ENCODE data around the gene CENPO. TPM values are rescaled to one million over a fixed set of nuclear protein-coding genes. Genes with fewer than 3 reads are reported as not detected.

CENPO gene
- total RNA-seq, 1 experiment from 2014 or later = 38.6 TPM

DNA sequence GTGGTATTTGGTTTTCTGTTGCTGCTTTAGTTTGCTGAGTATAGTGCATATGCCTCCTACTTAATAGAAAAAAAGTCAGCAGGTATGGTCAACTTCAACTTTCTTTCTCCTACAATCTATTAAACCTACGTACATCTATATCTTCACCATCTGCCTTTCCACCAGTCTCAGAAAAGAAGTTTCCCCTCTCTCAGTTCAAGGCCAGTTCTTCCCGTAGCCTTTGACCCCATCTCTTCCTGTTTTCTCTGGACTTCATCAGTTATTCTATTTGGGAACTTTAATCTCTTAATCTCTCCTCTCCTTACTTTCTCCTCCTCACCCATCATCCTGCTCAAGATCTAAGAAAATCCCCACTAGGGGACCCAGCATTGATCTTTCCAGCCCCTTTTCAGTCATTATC, 5.7 kb upstream of the CENPO start:
- CTCF ChIA-PET = no interaction called here
- DNase-seq (ENCODE audit: low spot score) (no peak), ATAC-seq (no peak)
- Mint-ChIP-seq H3K27ac (no peak overlapping the region), H3K36me3 (peaks cover 8% of the 10 kb centered on the region), H3K9me3 (no peaks in the 10 kb centered on the region), H3K27me3 (ENCODE audit: low read depth) (no peaks in the 10 kb centered on the region), H3K4me1 (peaks cover 21% of the 10 kb centered on the region), H3K4me3 (no peak overlapping the region)
- TF ChIP-seq, protein P1, sequence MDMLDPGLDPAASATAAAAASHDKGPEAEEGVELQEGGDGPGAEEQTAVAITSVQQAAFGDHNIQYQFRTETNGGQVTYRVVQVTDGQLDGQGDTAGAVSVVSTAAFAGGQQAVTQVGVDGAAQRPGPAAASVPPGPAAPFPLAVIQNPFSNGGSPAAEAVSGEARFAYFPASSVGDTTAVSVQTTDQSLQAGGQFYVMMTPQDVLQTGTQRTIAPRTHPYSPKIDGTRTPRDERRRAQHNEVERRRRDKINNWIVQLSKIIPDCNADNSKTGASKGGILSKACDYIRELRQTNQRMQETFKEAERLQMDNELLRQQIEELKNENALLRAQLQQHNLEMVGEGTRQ (CRISPR knock-in tag; IDR thresholded peaks at IDR 0.05) = no peak
- TF ChIP-seq FOXK1 (CRISPR knock-in tag; IDR thresholded peaks at IDR 0.05) = no peak
- TF ChIP-seq, protein P2, sequence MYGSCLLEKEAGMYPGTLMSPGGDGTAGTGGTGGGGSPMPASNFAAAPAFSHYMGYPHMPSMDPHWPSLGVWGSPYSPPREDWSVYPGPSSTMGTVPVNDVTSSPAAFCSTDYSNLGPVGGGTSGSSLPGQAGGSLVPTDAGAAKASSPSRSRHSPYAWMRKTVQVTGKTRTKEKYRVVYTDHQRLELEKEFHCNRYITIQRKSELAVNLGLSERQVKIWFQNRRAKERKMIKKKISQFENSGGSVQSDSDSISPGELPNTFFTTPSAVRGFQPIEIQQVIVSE (CRISPR knock-in tag; IDR thresholded peaks at IDR 0.05; ENCODE audit: borderline replicate concordance) = no peak
- TF ChIP-seq, protein P3, sequence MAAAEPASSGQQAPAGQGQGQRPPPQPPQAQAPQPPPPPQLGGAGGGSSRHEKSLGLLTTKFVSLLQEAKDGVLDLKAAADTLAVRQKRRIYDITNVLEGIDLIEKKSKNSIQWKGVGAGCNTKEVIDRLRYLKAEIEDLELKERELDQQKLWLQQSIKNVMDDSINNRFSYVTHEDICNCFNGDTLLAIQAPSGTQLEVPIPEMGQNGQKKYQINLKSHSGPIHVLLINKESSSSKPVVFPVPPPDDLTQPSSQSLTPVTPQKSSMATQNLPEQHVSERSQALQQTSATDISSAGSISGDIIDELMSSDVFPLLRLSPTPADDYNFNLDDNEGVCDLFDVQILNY (CRISPR knock-in tag; IDR thresholded peaks at IDR 0.05) = no peak
- TF ChIP-seq, protein P4, sequence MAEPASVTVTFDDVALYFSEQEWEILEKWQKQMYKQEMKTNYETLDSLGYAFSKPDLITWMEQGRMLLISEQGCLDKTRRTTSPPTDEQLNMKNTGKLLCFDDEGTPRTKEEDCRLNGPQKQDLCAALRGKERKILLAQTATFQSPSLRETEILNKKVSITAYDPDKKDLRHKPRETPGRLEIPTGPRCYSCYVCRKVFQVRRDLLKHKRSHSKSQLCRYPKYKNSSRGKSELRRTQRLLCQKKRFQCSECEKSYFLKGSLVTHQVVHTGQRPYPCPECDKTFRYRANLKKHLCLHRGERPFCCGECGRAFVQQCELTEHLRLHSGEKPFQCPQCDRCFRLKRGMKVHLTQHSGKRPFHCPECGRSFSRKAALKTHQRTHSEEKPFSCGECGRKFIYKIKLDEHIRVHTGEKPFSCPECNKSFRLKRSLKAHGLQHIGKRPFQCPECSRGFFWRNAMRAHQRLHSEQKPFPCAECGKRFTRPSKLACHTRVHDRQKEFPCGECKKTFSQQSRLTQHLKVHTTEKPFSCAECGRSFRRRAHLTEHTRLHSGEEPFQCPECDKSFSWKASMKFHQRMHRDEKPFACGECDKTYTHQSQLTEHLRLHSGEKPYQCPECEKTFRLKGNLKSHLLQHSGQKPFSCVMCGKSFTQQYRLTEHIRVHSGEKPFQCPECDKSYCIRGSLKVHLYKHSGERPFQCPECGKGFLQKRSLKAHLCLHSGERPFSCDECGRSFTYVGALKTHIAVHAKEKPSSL (CRISPR knock-in tag; conservative IDR thresholded peaks at IDR 0.05) = no peak
- TF ChIP-seq SMAD4 (CRISPR knock-in tag; IDR thresholded peaks at IDR 0.05) = no peak
- TF ChIP-seq, protein P5, sequence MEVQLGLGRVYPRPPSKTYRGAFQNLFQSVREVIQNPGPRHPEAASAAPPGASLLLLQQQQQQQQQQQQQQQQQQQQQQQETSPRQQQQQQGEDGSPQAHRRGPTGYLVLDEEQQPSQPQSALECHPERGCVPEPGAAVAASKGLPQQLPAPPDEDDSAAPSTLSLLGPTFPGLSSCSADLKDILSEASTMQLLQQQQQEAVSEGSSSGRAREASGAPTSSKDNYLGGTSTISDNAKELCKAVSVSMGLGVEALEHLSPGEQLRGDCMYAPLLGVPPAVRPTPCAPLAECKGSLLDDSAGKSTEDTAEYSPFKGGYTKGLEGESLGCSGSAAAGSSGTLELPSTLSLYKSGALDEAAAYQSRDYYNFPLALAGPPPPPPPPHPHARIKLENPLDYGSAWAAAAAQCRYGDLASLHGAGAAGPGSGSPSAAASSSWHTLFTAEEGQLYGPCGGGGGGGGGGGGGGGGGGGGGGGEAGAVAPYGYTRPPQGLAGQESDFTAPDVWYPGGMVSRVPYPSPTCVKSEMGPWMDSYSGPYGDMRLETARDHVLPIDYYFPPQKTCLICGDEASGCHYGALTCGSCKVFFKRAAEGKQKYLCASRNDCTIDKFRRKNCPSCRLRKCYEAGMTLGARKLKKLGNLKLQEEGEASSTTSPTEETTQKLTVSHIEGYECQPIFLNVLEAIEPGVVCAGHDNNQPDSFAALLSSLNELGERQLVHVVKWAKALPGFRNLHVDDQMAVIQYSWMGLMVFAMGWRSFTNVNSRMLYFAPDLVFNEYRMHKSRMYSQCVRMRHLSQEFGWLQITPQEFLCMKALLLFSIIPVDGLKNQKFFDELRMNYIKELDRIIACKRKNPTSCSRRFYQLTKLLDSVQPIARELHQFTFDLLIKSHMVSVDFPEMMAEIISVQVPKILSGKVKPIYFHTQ (CRISPR knock-in tag; IDR thresholded peaks at IDR 0.05) = no peak
- TF ChIP-seq, protein P6, sequence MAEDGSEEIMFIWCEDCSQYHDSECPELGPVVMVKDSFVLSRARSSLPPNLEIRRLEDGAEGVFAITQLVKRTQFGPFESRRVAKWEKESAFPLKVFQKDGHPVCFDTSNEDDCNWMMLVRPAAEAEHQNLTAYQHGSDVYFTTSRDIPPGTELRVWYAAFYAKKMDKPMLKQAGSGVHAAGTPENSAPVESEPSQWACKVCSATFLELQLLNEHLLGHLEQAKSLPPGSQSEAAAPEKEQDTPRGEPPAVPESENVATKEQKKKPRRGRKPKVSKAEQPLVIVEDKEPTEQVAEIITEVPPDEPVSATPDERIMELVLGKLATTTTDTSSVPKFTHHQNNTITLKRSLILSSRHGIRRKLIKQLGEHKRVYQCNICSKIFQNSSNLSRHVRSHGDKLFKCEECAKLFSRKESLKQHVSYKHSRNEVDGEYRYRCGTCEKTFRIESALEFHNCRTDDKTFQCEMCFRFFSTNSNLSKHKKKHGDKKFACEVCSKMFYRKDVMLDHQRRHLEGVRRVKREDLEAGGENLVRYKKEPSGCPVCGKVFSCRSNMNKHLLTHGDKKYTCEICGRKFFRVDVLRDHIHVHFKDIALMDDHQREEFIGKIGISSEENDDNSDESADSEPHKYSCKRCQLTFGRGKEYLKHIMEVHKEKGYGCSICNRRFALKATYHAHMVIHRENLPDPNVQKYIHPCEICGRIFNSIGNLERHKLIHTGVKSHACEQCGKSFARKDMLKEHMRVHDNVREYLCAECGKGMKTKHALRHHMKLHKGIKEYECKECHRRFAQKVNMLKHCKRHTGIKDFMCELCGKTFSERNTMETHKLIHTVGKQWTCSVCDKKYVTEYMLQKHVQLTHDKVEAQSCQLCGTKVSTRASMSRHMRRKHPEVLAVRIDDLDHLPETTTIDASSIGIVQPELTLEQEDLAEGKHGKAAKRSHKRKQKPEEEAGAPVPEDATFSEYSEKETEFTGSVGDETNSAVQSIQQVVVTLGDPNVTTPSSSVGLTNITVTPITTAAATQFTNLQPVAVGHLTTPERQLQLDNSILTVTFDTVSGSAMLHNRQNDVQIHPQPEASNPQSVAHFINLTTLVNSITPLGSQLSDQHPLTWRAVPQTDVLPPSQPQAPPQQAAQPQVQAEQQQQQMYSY (CRISPR knock-in tag; IDR thresholded peaks at IDR 0.05) = no peak
- no peak for TF ChIP-seq GRHL2 (CRISPR knock-in tag; IDR thresholded peaks at IDR 0.05; ENCODE audit: insufficient replicate concordance, severe bottlenecking)
- TF ChIP-seq NR2C2 (CRISPR knock-in tag; IDR thresholded peaks at IDR 0.05) = no peak
- TF ChIP-seq ZNF219 (CRISPR knock-in tag; IDR thresholded peaks at IDR 0.05; ENCODE audit: borderline replicate concordance) = no peak
- no peak for TF ChIP-seq ZNF416 (CRISPR knock-in tag; IDR thresholded peaks at IDR 0.05)
- POLR2A ChIA-PET = no interaction called here

DNA sequence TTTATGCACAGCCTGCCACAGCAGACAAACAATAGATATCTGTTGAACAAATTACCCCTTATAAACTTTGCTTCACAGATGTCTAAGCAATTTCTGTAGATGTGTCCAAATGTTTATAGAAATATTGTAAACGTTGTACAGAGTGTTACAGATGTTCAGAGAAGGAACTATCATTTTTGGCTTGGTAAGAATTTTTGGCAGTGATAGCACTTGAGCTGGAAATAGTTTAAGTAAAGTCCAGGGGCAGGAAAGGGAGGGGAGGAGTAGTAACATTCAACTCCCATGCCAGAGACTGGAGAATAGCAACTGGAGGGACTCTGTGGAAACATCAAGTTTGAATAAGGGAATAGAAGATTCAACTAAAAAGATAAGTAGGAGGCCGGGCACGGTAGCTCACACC, 4.4 kb upstream of the CENPO start:
- Mint-ChIP-seq H3K27ac (no peak overlapping the region), H3K4me1 (peaks cover 22% of the 10 kb centered on the region), H3K27me3 (ENCODE audit: low read depth) (0 out of 2 replicates have a peak, but pooled peaks cover 2% of the 10 kb centered on the region), H3K9me3 (no peaks in the 10 kb centered on the region), H3K4me3 (no peak overlapping the region), H3K36me3 (peaks cover 8% of the 10 kb centered on the region)
- TF ChIP-seq MYBL2 (CRISPR knock-in tag; IDR thresholded peaks at IDR 0.05) (no peak), NFYB (CRISPR knock-in tag; conservative IDR thresholded peaks at IDR 0.05; ENCODE audit: low read depth) (no peak), ZNF219 (CRISPR knock-in tag; IDR thresholded peaks at IDR 0.05; ENCODE audit: borderline replicate concordance) (no peak)
- TF ChIP-seq, protein P7, sequence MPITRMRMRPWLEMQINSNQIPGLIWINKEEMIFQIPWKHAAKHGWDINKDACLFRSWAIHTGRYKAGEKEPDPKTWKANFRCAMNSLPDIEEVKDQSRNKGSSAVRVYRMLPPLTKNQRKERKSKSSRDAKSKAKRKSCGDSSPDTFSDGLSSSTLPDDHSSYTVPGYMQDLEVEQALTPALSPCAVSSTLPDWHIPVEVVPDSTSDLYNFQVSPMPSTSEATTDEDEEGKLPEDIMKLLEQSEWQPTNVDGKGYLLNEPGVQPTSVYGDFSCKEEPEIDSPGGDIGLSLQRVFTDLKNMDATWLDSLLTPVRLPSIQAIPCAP (CRISPR knock-in tag; IDR thresholded peaks at IDR 0.05) = no peak
- TF ChIP-seq, protein P1 (CRISPR knock-in tag; IDR thresholded peaks at IDR 0.05) = no peak
- TF ChIP-seq, protein P8, sequence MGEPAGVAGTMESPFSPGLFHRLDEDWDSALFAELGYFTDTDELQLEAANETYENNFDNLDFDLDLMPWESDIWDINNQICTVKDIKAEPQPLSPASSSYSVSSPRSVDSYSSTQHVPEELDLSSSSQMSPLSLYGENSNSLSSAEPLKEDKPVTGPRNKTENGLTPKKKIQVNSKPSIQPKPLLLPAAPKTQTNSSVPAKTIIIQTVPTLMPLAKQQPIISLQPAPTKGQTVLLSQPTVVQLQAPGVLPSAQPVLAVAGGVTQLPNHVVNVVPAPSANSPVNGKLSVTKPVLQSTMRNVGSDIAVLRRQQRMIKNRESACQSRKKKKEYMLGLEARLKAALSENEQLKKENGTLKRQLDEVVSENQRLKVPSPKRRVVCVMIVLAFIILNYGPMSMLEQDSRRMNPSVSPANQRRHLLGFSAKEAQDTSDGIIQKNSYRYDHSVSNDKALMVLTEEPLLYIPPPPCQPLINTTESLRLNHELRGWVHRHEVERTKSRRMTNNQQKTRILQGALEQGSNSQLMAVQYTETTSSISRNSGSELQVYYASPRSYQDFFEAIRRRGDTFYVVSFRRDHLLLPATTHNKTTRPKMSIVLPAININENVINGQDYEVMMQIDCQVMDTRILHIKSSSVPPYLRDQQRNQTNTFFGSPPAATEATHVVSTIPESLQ (CRISPR knock-in tag; IDR thresholded peaks at IDR 0.05) = no peak
- DNase-seq (ENCODE audit: low spot score) (no peak), ATAC-seq (no peak)
- POLR2A ChIA-PET = interaction anchor here (0.6 kb wide), 1 partner anchor 38 kb away, joined by 3 read pairs; no protein-coding TSS in a partner anchor
- CTCF ChIA-PET = no interaction called here
